ENCODE data around the gene POLR3F.

Gene POLR3F

GRCh38 chr20:18488301-18488700, 21.1 kb downstream of the POLR3F start:
- H3K4ac ChIP-seq (ENCODE audit: low read length): no peak overlapping the region
- H3K23ac ChIP-seq (ENCODE audit: low read depth, low read length, poor library complexity): no peak overlapping the region
- H2BK12ac ChIP-seq (ENCODE audit: low read length): no peak overlapping the region
- no peaks in the 10 kb centered on the region for H3K79me1 ChIP-seq (ENCODE audit: low read depth, low read length)
- no peak overlapping the region for H3K27ac ChIP-seq (replicated peaks; ENCODE audit: low read length)
- no peaks in the 10 kb centered on the region for H3K27me3 ChIP-seq (ENCODE audit: control insufficient read depth in 3 of 3, insufficient read depth in 3 of 3, low read depth in 1 of 3, low read length in 3 of 3)
- H2AK5ac ChIP-seq (ENCODE audit: low read depth, low read length): no peak overlapping the region
- no peak overlapping the region for H3K4me3 ChIP-seq (ENCODE audit: low read length in 2 of 2)
- no peaks in the 10 kb centered on the region for H3K9me3 ChIP-seq (replicated peaks in 1 of 2; ENCODE audit: control insufficient read depth in 2 of 2, insufficient read depth in 1 of 2, low read depth in 1 of 2, low read length in 2 of 2)
- H4K91ac ChIP-seq (ENCODE audit: low read depth, low read length, poor library complexity): no peak overlapping the region
- no peak overlapping the region for H4K8ac ChIP-seq (ENCODE audit: low read depth, low read length)
- H2AFZ ChIP-seq (ENCODE audit: low read length): no peak overlapping the region
- H3K36me3 ChIP-seq (replicated peaks in 1 of 2; ENCODE audit: control insufficient read depth in 2 of 2, insufficient read depth in 2 of 2, low read length in 2 of 2): peaks cover 11 to 85% of the 10 kb centered on the region in 2 donors
- no CpG with 5 or more reads among the region's 3 CpGs for WGBS, 2 donors (ENCODE audit: extremely low coverage in 2 of 2, insufficient read length in 2 of 2, insufficient replicate concordance in 1 of 2)
- no peak overlapping the region for H3K4me2 ChIP-seq (ENCODE audit: insufficient read depth, low read length, poor library complexity, severe bottlenecking)
- no peak overlapping the region for H2BK15ac ChIP-seq (ENCODE audit: low read length)
- no peak overlapping the region for H2BK5ac ChIP-seq (ENCODE audit: low read length)
- no peak overlapping the region for H3K14ac ChIP-seq (ENCODE audit: low read length)
- no peak for DNase-seq (ENCODE audit: low spot score)
- no peaks in the 10 kb centered on the region for H3K4me1 ChIP-seq (ENCODE audit: control insufficient read depth in 2 of 2, insufficient read depth in 1 of 2, low read depth in 1 of 2, low read length in 2 of 2)
- H3K18ac ChIP-seq (ENCODE audit: low read length): no peak overlapping the region
- no peak overlapping the region for H3K9ac ChIP-seq (ENCODE audit: low read depth, low read length, poor library complexity)
- H2BK120ac ChIP-seq (ENCODE audit: low read depth, low read length): no peak overlapping the region

GRCh38 chr20:18496042-18496441, 28.9 kb downstream of the POLR3F start:
- peak overlapping the region; percentile 97 for H2AFZ ChIP-seq (ENCODE audit: low read length)
- H4K8ac ChIP-seq (ENCODE audit: low read depth, low read length): no peak overlapping the region
- H3K4me1 ChIP-seq (ENCODE audit: control insufficient read depth in 2 of 2, insufficient read depth in 1 of 2, low read depth in 1 of 2, low read length in 2 of 2): peaks cover 0 to 3% of the 10 kb centered on the region in 2 donors
- DNase-seq (ENCODE audit: low spot score): no peak
- no peak overlapping the region for H2BK120ac ChIP-seq (ENCODE audit: low read depth, low read length)
- H4K91ac ChIP-seq (ENCODE audit: low read depth, low read length, poor library complexity): no peak overlapping the region
- H3K27me3 ChIP-seq (ENCODE audit: control insufficient read depth in 3 of 3, insufficient read depth in 3 of 3, low read depth in 1 of 3, low read length in 3 of 3): no peaks in the 10 kb centered on the region
- no peak overlapping the region for H3K4ac ChIP-seq (ENCODE audit: low read length)
- H2AK5ac ChIP-seq (ENCODE audit: low read depth, low read length): no peak overlapping the region
- H3K9me3 ChIP-seq (replicated peaks in 1 of 2; ENCODE audit: control insufficient read depth in 2 of 2, insufficient read depth in 1 of 2, low read depth in 1 of 2, low read length in 2 of 2): peaks cover 0 to 2% of the 10 kb centered on the region in 2 donors
- no peak overlapping the region for H2BK5ac ChIP-seq (ENCODE audit: low read length)
- H3K4me3 ChIP-seq (ENCODE audit: low read length in 2 of 2): peak overlapping the region; percentile 52 to 89
- H3K36me3 ChIP-seq (replicated peaks in 1 of 2; ENCODE audit: control insufficient read depth in 2 of 2, insufficient read depth in 2 of 2, low read length in 2 of 2): peaks cover 7 to 24% of the 10 kb centered on the region in 2 donors
- no peak overlapping the region for H3K14ac ChIP-seq (ENCODE audit: low read length)
- H3K79me1 ChIP-seq (ENCODE audit: low read depth, low read length): no peaks in the 10 kb centered on the region
- H3K18ac ChIP-seq (ENCODE audit: low read length): no peak overlapping the region
- H3K4me2 ChIP-seq (ENCODE audit: insufficient read depth, low read length, poor library complexity, severe bottlenecking): peak overlapping the region; percentile 53
- H3K27ac ChIP-seq (replicated peaks; ENCODE audit: low read length): no peak overlapping the region
- WGBS, 2 donors (ENCODE audit: extremely low coverage in 2 of 2, insufficient read length in 2 of 2, insufficient replicate concordance in 1 of 2): no CpG with 5 or more reads among the region's 7 CpGs
- H3K9ac ChIP-seq (ENCODE audit: low read depth, low read length, poor library complexity): no peak overlapping the region
- no peak overlapping the region for H2BK12ac ChIP-seq (ENCODE audit: low read length)
- H2BK15ac ChIP-seq (ENCODE audit: low read length): no peak overlapping the region
- no peak overlapping the region for H3K23ac ChIP-seq (ENCODE audit: low read depth, low read length, poor library complexity)

DNA sequence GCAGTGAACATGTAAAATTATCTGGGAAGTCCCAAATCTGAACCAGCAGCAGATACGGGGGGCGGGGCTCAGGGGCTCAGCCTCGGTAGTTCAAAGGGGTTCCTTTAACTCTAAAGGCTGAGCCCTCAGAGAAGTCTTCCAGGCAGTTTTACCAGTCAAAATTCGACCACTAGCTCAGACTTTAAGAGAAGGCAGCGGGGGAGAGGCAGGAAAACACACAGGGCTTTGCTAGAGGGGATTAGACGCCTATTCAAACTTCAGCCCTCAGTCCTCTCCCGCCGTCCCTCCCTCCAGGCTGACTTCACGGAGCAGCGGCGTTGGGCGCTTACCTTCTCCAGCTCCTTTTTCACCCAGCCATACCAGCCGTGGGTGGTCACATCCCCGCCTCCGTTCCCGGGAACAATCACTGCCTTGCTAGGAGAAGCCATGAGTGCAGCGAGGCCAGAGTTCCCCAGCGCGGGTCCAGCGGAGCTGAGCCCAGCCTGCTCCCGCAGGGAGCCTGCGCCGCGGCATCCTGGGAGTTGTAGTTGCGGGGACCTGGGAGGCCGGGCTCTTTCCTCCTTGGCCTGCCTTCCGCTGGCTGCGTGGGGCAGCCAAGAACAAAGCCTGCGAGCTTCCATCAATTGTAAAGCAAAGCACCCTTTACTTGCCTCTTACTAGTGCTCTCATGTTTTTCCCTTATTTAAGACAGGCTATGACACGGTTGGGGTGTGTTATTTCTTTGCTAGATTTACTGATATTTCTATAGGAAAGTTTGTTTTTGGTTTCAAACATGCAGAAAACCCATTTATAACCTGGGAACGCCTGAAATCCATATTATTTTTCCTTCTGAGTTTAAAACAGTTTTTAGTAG, 29.8 kb downstream of the POLR3F start, which contains the start of gene RBBP9:
Gene RBBP9 (minus strand): TSS at position 486 of the 853 bp plus-strand sequence. CDS start 58 bp downstream, at position 428.
- Histone ChIP-seq H3K4me1 (ENCODE audit: control insufficient read depth in 2 of 2, insufficient read depth in 1 of 2, low read depth in 1 of 2, low read length in 2 of 2) (peaks cover 0 to 3% of the 10 kb centered on the region in 2 donors), H2BK120ac (ENCODE audit: low read depth, low read length) (no peak within 1 kb of the TSS), H4K91ac (ENCODE audit: low read depth, low read length, poor library complexity) (no peak within 1 kb of the TSS), H4K8ac (ENCODE audit: low read depth, low read length) (no peak within 1 kb of the TSS), H3K79me1 (ENCODE audit: low read depth, low read length) (no peaks in the 10 kb centered on the region), H2AK5ac (ENCODE audit: low read depth, low read length) (no peak within 1 kb of the TSS), H3K23ac (ENCODE audit: low read depth, low read length, poor library complexity) (peak within 1 kb of the TSS; percentile 80), H3K4me3 (ENCODE audit: low read length in 2 of 2) (peak within 1 kb of the TSS; percentile 84 to 89), H3K27me3 (ENCODE audit: control insufficient read depth in 3 of 3, insufficient read depth in 3 of 3, low read depth in 1 of 3, low read length in 3 of 3) (no peaks in the 10 kb centered on the region), H3K18ac (ENCODE audit: low read length) (peak within 1 kb of the TSS; percentile 96), H3K4ac (ENCODE audit: low read length) (no peak within 1 kb of the TSS), H2BK5ac (ENCODE audit: low read length) (peak within 1 kb of the TSS; percentile 91), H2BK12ac (ENCODE audit: low read length) (no peak within 1 kb of the TSS), H3K9me3 (replicated peaks in 1 of 2; ENCODE audit: control insufficient read depth in 2 of 2, insufficient read depth in 1 of 2, low read depth in 1 of 2, low read length in 2 of 2) (peaks cover 0 to 2% of the 10 kb centered on the region in 2 donors), H3K4me2 (ENCODE audit: insufficient read depth, low read length, poor library complexity, severe bottlenecking) (peak within 1 kb of the TSS; percentile 53), H3K36me3 (replicated peaks in 1 of 2; ENCODE audit: control insufficient read depth in 2 of 2, insufficient read depth in 2 of 2, low read length in 2 of 2) (peaks cover 7 to 21% of the 10 kb centered on the region in 2 donors), H3K14ac (ENCODE audit: low read length) (no peak within 1 kb of the TSS), H3K27ac (replicated peaks; ENCODE audit: low read length) (peak within 1 kb of the TSS; percentile 96), H2AFZ (ENCODE audit: low read length) (peak within 1 kb of the TSS; percentile 97), H3K9ac (ENCODE audit: low read depth, low read length, poor library complexity) (peak within 1 kb of the TSS; percentile 94), H2BK15ac (ENCODE audit: low read length) (no peak within 1 kb of the TSS)
- WGBS, 2 donors (ENCODE audit: extremely low coverage in 2 of 2, insufficient read length in 2 of 2, insufficient replicate concordance in 1 of 2): no CpG with 5 or more reads among the region's 31 CpGs
- DNase-seq (ENCODE audit: low spot score): peak; percentile 82

DNA sequence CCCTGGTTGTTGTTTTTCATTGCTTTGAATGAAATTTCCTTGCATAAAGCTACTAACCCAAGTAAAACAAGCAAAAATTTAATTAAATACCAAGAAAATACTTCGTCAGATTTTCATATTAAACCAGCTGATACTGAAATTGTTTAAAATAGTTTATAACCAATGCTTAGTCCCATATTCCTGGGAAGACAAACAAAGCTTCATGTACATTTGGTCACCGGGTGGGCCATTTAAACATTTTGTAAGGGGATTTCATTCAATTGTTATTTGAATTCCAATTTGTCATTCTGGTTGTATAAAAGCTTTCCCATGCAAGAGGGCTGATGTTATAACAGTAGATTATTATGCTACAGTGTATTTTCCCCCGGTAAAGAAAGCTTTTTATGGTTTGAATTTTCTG, 30.4 kb downstream of the POLR3F start:
- Histone ChIP-seq H2BK5ac (ENCODE audit: low read length) (no peak overlapping the region), H3K79me1 (ENCODE audit: low read depth, low read length) (no peaks in the 10 kb centered on the region), H3K4me3 (ENCODE audit: low read length in 2 of 2) (peak overlapping the region in 1 of 2 donors; percentile 89), H3K23ac (ENCODE audit: low read depth, low read length, poor library complexity) (no peak overlapping the region), H2BK15ac (ENCODE audit: low read length) (no peak overlapping the region), H3K4me1 (ENCODE audit: control insufficient read depth in 2 of 2, insufficient read depth in 1 of 2, low read depth in 1 of 2, low read length in 2 of 2) (peaks cover 0 to 3% of the 10 kb centered on the region in 2 donors), H3K4ac (ENCODE audit: low read length) (no peak overlapping the region), H4K8ac (ENCODE audit: low read depth, low read length) (no peak overlapping the region), H3K18ac (ENCODE audit: low read length) (no peak overlapping the region), H4K91ac (ENCODE audit: low read depth, low read length, poor library complexity) (no peak overlapping the region), H3K9me3 (replicated peaks in 1 of 2; ENCODE audit: control insufficient read depth in 2 of 2, insufficient read depth in 1 of 2, low read depth in 1 of 2, low read length in 2 of 2) (peaks cover 0 to 2% of the 10 kb centered on the region in 2 donors), H3K14ac (ENCODE audit: low read length) (no peak overlapping the region), H3K4me2 (ENCODE audit: insufficient read depth, low read length, poor library complexity, severe bottlenecking) (no peak overlapping the region), H2AK5ac (ENCODE audit: low read depth, low read length) (no peak overlapping the region), H2BK12ac (ENCODE audit: low read length) (no peak overlapping the region), H3K9ac (ENCODE audit: low read depth, low read length, poor library complexity) (no peak overlapping the region), H3K27me3 (ENCODE audit: control insufficient read depth in 3 of 3, insufficient read depth in 3 of 3, low read depth in 1 of 3, low read length in 3 of 3) (peaks cover 0 to 2% (median 0%) of the 10 kb centered on the region in 3 experiments), H3K27ac (replicated peaks; ENCODE audit: low read length) (no peak overlapping the region), H2BK120ac (ENCODE audit: low read depth, low read length) (no peak overlapping the region), H3K36me3 (replicated peaks in 1 of 2; ENCODE audit: control insufficient read depth in 2 of 2, insufficient read depth in 2 of 2, low read length in 2 of 2) (peaks cover 7 to 15% of the 10 kb centered on the region in 2 donors), H2AFZ (ENCODE audit: low read length) (peak overlapping the region; percentile 97)
- no peak for DNase-seq (ENCODE audit: low spot score)
- whole genome bisulfite sequencing, 2 donors (ENCODE audit: extremely low coverage in 2 of 2, insufficient read length in 2 of 2, insufficient replicate concordance in 1 of 2): no CpG with 5 or more reads among the region's 3 CpGs

Data from neuronal stem cell (in vitro differentiated cells).